Measurements from ENCODE around the gene UNK.

- TF ChIP-seq CTCF (conservative IDR thresholded peaks at IDR 0.05) (no peak), EZH2 (IDR thresholded peaks at IDR 0.05; ENCODE audit: low read depth) (no peak)
Measured at GRCh38 chr17:75755205-75755901, 29.3 kb upstream of the UNK start.
